Neural progenitor cell (in vitro differentiated cells): Measurements from ENCODE around the gene ADAMTS6.

ENCODE experiments used
- CTCF ChIP-seq: fragments of 200-600 bp; sonication (generic); IDR thresholded peaks from 2 replicates; pipeline ENCODE4 v1.5.1; 2017; ENCODE audit warnings: antibody characterized with exemption, mild to moderate bottlenecking
- EZH2 ChIP-seq: fragments of 200-600 bp; sonication (generic); IDR thresholded peaks from 2 replicates; pipeline ENCODE4 v1.6.1; 2017; ENCODE audit warnings: antibody characterized with exemption, mild to moderate bottlenecking, moderate library complexity
- EZH2phosphoT487 ChIP-seq: fragments of 200-600 bp; sonication (generic); IDR thresholded peaks from 2 replicates; pipeline ENCODE4 v1.6.1; 2017; ENCODE audit warnings: antibody characterized with exemption

- TF ChIP-seq CTCF, result no peak
- no peak for TF ChIP-seq EZH2
- no peak for TF ChIP-seq EZH2phosphoT487
Measured at GRCh38 chr5:65248896-65249295, 232.8 kb downstream of the ADAMTS6 start.
